ENCODE data around the gene PXN. TPM values are rescaled to one million over a fixed set of nuclear protein-coding genes. Genes with fewer than 3 reads are reported as not detected.
"Not testable (repeated sequence)": the region's sequence is repeated elsewhere in the genome, so short reads cannot be mapped to it uniquely, and the experiment has no call there.

Gene PXN
- total RNA-seq, 1 donor = 41.6 TPM

GRCh38 chr12:120196363-120196762 lies 69.2 kb downstream of the PXN start:
- H3K79me2 ChIP-seq (ENCODE audit: insufficient read depth, low read length) = peaks cover 85% of the 10 kb centered on the region
- H3K4me3 ChIP-seq (ENCODE audit: insufficient read depth, low read length) = no peak overlapping the region
- no peaks in the 10 kb centered on the region for H3K9me3 ChIP-seq (ENCODE audit: low read depth, low read length)
- H3K36me3 ChIP-seq (ENCODE audit: insufficient read depth, low read length) = peaks cover 48% of the 10 kb centered on the region
- H3K4me1 ChIP-seq (ENCODE audit: insufficient read depth, low read length) = peaks cover 44% of the 10 kb centered on the region
- H3K27ac ChIP-seq (ENCODE audit: low read depth, low read length) = peak overlapping the region; percentile 82
- no peak for DNase-seq (ENCODE audit: insufficient read length, low spot score, missing footprints)
- TF ChIP-seq, protein P1, sequence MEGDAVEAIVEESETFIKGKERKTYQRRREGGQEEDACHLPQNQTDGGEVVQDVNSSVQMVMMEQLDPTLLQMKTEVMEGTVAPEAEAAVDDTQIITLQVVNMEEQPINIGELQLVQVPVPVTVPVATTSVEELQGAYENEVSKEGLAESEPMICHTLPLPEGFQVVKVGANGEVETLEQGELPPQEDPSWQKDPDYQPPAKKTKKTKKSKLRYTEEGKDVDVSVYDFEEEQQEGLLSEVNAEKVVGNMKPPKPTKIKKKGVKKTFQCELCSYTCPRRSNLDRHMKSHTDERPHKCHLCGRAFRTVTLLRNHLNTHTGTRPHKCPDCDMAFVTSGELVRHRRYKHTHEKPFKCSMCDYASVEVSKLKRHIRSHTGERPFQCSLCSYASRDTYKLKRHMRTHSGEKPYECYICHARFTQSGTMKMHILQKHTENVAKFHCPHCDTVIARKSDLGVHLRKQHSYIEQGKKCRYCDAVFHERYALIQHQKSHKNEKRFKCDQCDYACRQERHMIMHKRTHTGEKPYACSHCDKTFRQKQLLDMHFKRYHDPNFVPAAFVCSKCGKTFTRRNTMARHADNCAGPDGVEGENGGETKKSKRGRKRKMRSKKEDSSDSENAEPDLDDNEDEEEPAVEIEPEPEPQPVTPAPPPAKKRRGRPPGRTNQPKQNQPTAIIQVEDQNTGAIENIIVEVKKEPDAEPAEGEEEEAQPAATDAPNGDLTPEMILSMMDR (IDR thresholded peaks at IDR 0.05; ENCODE audit: extremely low read depth, low read depth, low read length) = no peak
- H4K20me1 ChIP-seq (ENCODE audit: insufficient read depth, low read length) = peaks cover 46% of the 10 kb centered on the region
- H3K4me2 ChIP-seq (ENCODE audit: insufficient read depth, low read length) = peak overlapping the region; percentile 90
- no peak overlapping the region for H2AFZ ChIP-seq (ENCODE audit: low read length)
- H3K27me3 ChIP-seq (ENCODE audit: insufficient read depth, low read length) = no peaks in the 10 kb centered on the region

GRCh38 chr12:120194534-120195395 lies 70.8 kb downstream of the PXN start, which contains the start of gene GCN1:
TSS of gene GCN1 (minus strand) at chr12:120194715. CDS start at chr12:120194697, 18 bp downstream.
- peaks cover 44% of the 10 kb centered on the region for H3K4me1 ChIP-seq (ENCODE audit: insufficient read depth, low read length)
- H2AFZ ChIP-seq (ENCODE audit: low read length) = peak within 1 kb of the TSS; percentile 54
- TF ChIP-seq, protein P1 (IDR thresholded peaks at IDR 0.05; ENCODE audit: extremely low read depth, low read depth, low read length) = no peak
- peak within 1 kb of the TSS; percentile 90 for H3K4me3 ChIP-seq (ENCODE audit: insufficient read depth, low read length)
- H4K20me1 ChIP-seq (ENCODE audit: insufficient read depth, low read length) = peaks cover 45% of the 10 kb centered on the region
- no peaks in the 10 kb centered on the region for H3K9me3 ChIP-seq (ENCODE audit: low read depth, low read length)
- peaks cover 90% of the 10 kb centered on the region for H3K79me2 ChIP-seq (ENCODE audit: insufficient read depth, low read length)
- no peaks in the 10 kb centered on the region for H3K27me3 ChIP-seq (ENCODE audit: insufficient read depth, low read length)
- H3K4me2 ChIP-seq (ENCODE audit: insufficient read depth, low read length) = peak within 1 kb of the TSS; percentile 90
- H3K27ac ChIP-seq (ENCODE audit: low read depth, low read length) = peak within 1 kb of the TSS; percentile 82
- peaks cover 56% of the 10 kb centered on the region for H3K36me3 ChIP-seq (ENCODE audit: insufficient read depth, low read length)
- peak; percentile 94 for DNase-seq (ENCODE audit: insufficient read length, low spot score, missing footprints)

DNA sequence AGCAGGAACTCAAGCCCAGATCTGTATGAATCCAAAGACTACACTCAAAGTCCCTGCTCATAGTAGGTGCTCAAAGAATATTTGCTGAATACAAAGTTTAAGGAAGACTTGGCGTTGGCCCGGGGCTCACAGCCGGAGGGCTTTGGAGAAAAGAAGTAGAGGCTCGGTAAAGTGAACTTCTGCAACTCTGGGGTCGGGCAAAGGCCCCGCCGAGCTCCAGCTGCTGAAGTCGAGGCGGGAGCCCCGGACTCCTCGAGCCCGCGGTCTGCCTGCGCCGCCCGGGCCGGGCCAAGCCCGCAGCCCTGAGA lies 71.3 kb downstream of the PXN start:
- TF ChIP-seq, protein P1 (IDR thresholded peaks at IDR 0.05; ENCODE audit: extremely low read depth, low read depth, low read length) = no peak
- H4K20me1 ChIP-seq (ENCODE audit: insufficient read depth, low read length) = peaks cover 39% of the 10 kb centered on the region
- peak overlapping the region; percentile 90 for H3K4me2 ChIP-seq (ENCODE audit: insufficient read depth, low read length)
- no peaks in the 10 kb centered on the region for H3K9me3 ChIP-seq (ENCODE audit: low read depth, low read length)
- peaks cover 40% of the 10 kb centered on the region for H3K4me1 ChIP-seq (ENCODE audit: insufficient read depth, low read length)
- H3K79me2 ChIP-seq (ENCODE audit: insufficient read depth, low read length) = peaks cover 87% of the 10 kb centered on the region
- peak overlapping the region; percentile 90 for H3K4me3 ChIP-seq (ENCODE audit: insufficient read depth, low read length)
- H2AFZ ChIP-seq (ENCODE audit: low read length) = peak overlapping the region; percentile 54
- H3K27ac ChIP-seq (ENCODE audit: low read depth, low read length) = peak overlapping the region; percentile 82
- peaks cover 53% of the 10 kb centered on the region for H3K36me3 ChIP-seq (ENCODE audit: insufficient read depth, low read length)
- H3K27me3 ChIP-seq (ENCODE audit: insufficient read depth, low read length) = no peaks in the 10 kb centered on the region
- DNase-seq (ENCODE audit: insufficient read length, low spot score, missing footprints) = no peak

DNA sequence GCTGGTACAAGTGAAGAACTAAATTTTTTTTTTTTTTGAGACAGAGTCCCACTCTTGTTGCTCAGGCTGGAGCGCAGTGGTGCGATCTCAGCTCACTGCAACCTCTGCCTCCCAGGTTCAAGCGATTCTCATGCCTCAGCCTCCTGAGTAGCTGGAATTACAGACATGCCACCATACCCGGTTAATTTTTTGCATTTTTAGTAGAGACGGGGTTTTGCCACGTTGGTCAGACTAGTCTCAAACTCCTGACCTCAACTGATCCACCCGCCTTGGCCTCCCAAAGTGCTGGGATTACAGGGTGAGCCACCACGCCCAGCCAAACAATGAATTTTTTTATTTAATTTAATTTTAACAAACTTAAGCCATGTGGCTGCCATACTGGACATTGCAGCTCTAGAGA lies 72.2 kb downstream of the PXN start:
- Histone ChIP-seq H3K79me2 (ENCODE audit: insufficient read depth, low read length) (peaks cover 86% of the 10 kb centered on the region), H3K4me1 (ENCODE audit: insufficient read depth, low read length) (peaks cover 31% of the 10 kb centered on the region), H4K20me1 (ENCODE audit: insufficient read depth, low read length) (peaks cover 30% of the 10 kb centered on the region), H3K4me2 (ENCODE audit: insufficient read depth, low read length) (peak overlapping the region; percentile 90), H3K4me3 (ENCODE audit: insufficient read depth, low read length) (peak overlapping the region; percentile 90), H3K36me3 (ENCODE audit: insufficient read depth, low read length) (peaks cover 51% of the 10 kb centered on the region)
- not testable (repeated sequence) for DNase-seq (ENCODE audit: insufficient read length, low spot score, missing footprints); H3K27ac ChIP-seq (ENCODE audit: low read depth, low read length); H2AFZ ChIP-seq (ENCODE audit: low read length); H3K27me3 ChIP-seq (ENCODE audit: insufficient read depth, low read length); H3K9me3 ChIP-seq (ENCODE audit: low read depth, low read length)

Data from osteoblast (primary cell).